PFSK-1 (cell line): Measurements from ENCODE around the gene PHLPP1.

Experiments used
- FOXP2 ChIP-seq: optimal IDR thresholded peaks from 2 replicates; pipeline ENCODE3; 2011; ENCODE audit warnings: borderline replicate concordance, control low read depth, inconsistent platforms; ENCODE audit not compliant: insufficient read depth; ENCODE audit errors: extremely low read length, extremely low read depth
- POLR2AphosphoS5 ChIP-seq: IDR thresholded peaks from 2 replicates; pipeline ENCODE4 v1.6.1; 2012; ENCODE audit warnings: low read depth, mild to moderate bottlenecking, control low read depth, low read length, moderate library complexity
- REST ChIP-seq, 2 experiments: IDR thresholded peaks; 2 replicates each; pipeline versions ENCODE4 v1.6.1 to v1.8.0; 2011 to 2012; ENCODE audit warnings: low read depth in 2 of 2, low read length in 2 of 2, control low read depth in 1 of 2, inconsistent platforms in 1 of 2, mild to moderate bottlenecking in 1 of 2, moderate library complexity in 1 of 2; ENCODE audit not compliant: insufficient read depth in 1 of 2
- SIN3A ChIP-seq: IDR thresholded peaks from 2 replicates; pipeline ENCODE4 v1.6.1; 2012; ENCODE audit warnings: mild to moderate bottlenecking, low read length, moderate library complexity, borderline replicate concordance; ENCODE audit not compliant: insufficient read depth
- TAF1 ChIP-seq: IDR thresholded peaks from 2 replicates; pipeline ENCODE4 v1.6.1; 2012; ENCODE audit warnings: low read length, control low read depth, borderline replicate concordance; ENCODE audit not compliant: insufficient read depth

The PHLPP1 gene

GRCh38 chr18:62833494-62833893, 118.2 kb downstream of the PHLPP1 start:
- TF ChIP-seq TAF1 (no peak), SIN3A (no peak), REST (IDR thresholded peaks at IDR 0.05; ENCODE audit: insufficient read depth in 1 of 2, low read depth in 2 of 2, low read length in 2 of 2) (no peak), POLR2AphosphoS5 (no peak), FOXP2 (no peak)

- TF ChIP-seq REST (IDR thresholded peaks at IDR 0.05; ENCODE audit: insufficient read depth in 1 of 2, low read depth in 2 of 2, low read length in 2 of 2) (no peak), POLR2AphosphoS5 (no peak), SIN3A (no peak), TAF1 (no peak), FOXP2 (no peak)
Observed at GRCh38 chr18:62834715-62835114, 119.4 kb downstream of the PHLPP1 start.

GRCh38 chr18:62837011-62837410, 121.7 kb downstream of the PHLPP1 start:
- no peak for TF ChIP-seq FOXP2
- no peak for TF ChIP-seq SIN3A
- TF ChIP-seq POLR2AphosphoS5: no peak
- no peak for TF ChIP-seq REST (IDR thresholded peaks at IDR 0.05; ENCODE audit: insufficient read depth in 1 of 2, low read depth in 2 of 2, low read length in 2 of 2)
- no peak for TF ChIP-seq TAF1

DNA sequence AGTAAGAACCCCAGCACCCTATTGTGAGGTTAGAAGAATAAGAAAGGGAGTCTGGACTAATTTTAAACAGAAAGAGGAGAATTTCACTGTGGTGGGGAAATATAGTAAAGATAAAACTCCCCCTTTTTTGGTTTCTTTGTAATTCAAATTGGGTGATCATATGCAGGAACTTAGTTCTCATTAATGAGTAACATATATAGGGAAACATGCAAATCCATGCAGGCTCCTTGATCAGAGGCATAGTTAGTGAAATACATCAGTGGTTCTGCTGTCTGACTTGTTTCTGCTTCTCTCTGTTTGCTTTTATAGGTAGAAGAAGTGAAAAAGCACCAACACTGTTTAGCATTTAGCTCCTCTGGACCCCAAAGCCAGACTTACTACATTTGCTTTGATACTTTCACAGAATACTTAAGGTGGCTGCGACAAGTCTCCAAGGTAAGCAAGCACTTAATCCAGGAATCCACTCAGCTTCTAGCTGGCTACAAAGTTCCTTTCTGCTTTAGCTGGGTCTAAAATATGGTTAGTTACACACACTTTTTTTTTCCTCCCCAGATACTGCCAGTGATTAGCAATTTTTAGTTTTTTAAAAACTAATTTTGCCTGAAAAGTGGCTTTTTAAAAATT, 123.2 kb downstream of the PHLPP1 start:
- TF ChIP-seq TAF1 (no peak), FOXP2 (no peak), POLR2AphosphoS5 (no peak), SIN3A (no peak), REST (IDR thresholded peaks at IDR 0.05; ENCODE audit: insufficient read depth in 1 of 2, low read depth in 2 of 2, low read length in 2 of 2) (no peak)

DNA sequence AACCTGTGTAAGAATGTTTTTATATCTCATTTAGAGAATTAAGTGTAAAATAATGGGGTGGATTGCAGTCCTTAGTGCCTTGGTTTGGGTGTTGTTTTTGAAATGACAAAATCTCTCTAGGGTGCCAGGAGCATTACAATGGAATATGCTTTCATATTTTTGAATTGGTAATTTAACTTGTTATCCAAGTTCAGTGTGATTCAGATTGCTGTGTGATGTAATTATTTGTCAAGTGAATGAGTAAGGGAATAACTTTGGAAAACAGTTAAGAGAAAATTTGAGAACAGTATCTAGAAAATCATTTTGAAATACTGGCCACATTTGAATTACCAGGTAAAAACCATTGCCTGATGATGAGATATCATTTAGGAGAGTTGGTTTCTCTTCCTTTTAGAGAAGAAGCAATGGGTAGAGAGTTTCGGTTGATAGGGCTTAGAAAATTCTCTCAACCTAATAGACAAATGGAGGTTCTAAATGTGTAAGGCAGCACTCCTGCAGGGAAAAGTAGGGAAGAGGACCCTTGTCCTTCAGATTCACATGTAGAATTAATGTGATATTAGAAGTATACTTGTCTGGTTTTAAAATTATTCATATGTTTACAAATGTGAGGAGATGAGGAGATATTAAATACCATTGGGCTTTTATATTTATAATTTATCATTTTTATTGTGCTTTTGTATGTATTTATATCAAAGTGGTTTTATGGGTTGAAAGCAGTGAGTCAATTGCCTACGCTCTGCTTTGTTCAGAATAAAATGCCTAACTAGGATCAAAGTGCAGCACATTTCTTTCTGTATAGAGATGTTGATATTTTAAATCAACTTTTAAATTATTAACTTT, 124.8 kb downstream of the PHLPP1 start:
- TF ChIP-seq FOXP2: no peak
- TF ChIP-seq REST (IDR thresholded peaks at IDR 0.05; ENCODE audit: insufficient read depth in 1 of 2, low read depth in 2 of 2, low read length in 2 of 2): no peak
- no peak for TF ChIP-seq TAF1
- TF ChIP-seq SIN3A: no peak
- no peak for TF ChIP-seq POLR2AphosphoS5
